ENCODE data around the gene MDFI.

Gene MDFI

GRCh38 chr6:41687501-41688175 is 49.4 kb downstream of the MDFI start:
- TF ChIP-seq SIN3A (IDR thresholded peaks at IDR 0.05; ENCODE audit: borderline replicate concordance, insufficient read depth, low read length), result no peak
- no peak for TF ChIP-seq FOXP2 (optimal IDR thresholded peaks at IDR 0.05; ENCODE audit: borderline replicate concordance, extremely low read depth, extremely low read length, insufficient read depth)
- no peak for TF ChIP-seq TAF1 (IDR thresholded peaks at IDR 0.05; ENCODE audit: borderline replicate concordance, insufficient read depth, low read length)
- no peak for TF ChIP-seq POLR2AphosphoS5 (IDR thresholded peaks at IDR 0.05; ENCODE audit: low read depth, low read length)
- no peak for TF ChIP-seq REST (IDR thresholded peaks at IDR 0.05; ENCODE audit: insufficient read depth in 1 of 2, low read depth in 2 of 2, low read length in 2 of 2)

DNA sequence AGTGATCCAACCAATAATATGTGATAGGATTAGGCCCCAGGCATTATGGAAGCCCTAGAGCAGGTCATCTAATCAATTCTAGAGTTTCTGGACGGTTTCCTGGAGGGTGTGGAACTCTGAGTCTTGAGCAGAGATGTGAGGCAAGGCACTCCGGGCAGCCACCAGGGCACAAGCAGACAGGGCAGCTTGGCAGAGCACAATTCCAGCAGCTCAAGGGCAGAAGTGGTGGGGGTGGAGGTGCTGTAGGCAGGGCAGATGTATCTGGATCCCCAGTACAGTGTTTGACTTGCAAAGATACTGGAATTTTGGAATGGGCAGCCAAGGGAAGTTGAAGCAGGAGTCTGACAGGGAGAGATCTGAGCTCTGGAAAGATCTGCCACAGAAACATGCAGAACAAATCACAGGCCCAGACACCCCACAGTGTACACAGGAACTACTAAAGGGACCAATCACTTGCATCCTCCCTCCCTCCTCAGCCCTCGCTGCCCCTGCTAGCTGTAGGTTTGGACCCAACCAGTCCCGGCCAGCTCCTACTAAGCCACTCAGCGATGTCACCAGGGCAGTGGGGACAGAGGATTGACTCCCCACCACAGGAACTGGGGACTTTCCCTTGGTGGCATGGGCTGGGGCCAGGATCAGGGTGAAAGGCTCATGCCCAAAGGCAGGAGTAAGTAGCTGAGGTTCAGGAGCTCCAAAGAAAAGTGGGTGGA is 50.1 kb downstream of the MDFI start:
- no peak for TF ChIP-seq FOXP2 (optimal IDR thresholded peaks at IDR 0.05; ENCODE audit: borderline replicate concordance, extremely low read depth, extremely low read length, insufficient read depth)
- TF ChIP-seq SIN3A (IDR thresholded peaks at IDR 0.05; ENCODE audit: borderline replicate concordance, insufficient read depth, low read length), result no peak
- TF ChIP-seq REST (IDR thresholded peaks at IDR 0.05; ENCODE audit: insufficient read depth in 1 of 2, low read depth in 2 of 2, low read length in 2 of 2), result no peak
- no peak for TF ChIP-seq TAF1 (IDR thresholded peaks at IDR 0.05; ENCODE audit: borderline replicate concordance, insufficient read depth, low read length)
- no peak for TF ChIP-seq POLR2AphosphoS5 (IDR thresholded peaks at IDR 0.05; ENCODE audit: low read depth, low read length)

DNA sequence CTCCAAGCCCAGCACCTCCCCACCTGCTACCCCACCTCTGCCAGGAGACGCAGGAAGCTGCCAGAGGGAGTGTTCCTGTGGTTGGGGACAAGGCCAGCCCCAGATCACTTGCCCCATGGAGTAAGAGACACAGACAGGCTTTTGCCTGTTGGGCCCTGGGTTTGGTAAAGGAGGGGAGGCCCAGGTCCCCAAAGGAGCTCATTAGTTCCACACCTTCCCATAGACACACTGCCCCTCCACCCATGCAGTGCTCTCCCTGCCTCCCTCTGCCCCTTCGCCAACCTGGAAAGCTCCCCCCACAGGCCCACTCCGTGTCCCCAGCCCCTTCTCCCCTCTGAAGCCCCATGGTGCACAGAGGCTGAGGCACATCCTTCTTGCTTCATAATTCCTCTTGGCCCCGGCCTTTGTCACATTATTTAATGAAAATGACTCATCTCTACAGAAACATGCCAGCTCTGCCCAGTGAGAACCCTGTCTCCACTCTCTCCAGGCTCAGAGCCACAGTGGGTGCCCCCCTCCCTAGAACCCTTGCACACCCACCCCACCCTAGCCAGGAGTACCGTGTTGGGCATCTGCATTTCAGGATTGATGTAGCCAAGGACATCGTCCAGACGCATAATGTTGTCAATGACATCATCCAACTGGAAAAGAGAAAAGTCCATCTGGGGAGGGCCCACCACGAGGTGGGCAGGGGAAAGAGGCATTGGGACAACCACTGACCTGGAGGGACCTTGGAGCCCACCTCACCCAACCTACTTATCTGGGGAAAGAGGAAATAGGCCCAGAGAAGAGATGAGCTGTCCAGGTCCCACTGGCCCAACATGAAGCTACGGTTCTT is 51.1 kb downstream of the MDFI start:
- TF ChIP-seq POLR2AphosphoS5 (IDR thresholded peaks at IDR 0.05; ENCODE audit: low read depth, low read length) (no peak), SIN3A (IDR thresholded peaks at IDR 0.05; ENCODE audit: borderline replicate concordance, insufficient read depth, low read length) (no peak), FOXP2 (optimal IDR thresholded peaks at IDR 0.05; ENCODE audit: borderline replicate concordance, extremely low read depth, extremely low read length, insufficient read depth) (no peak), REST (IDR thresholded peaks at IDR 0.05; ENCODE audit: insufficient read depth in 1 of 2, low read depth in 2 of 2, low read length in 2 of 2) (no peak), TAF1 (IDR thresholded peaks at IDR 0.05; ENCODE audit: borderline replicate concordance, insufficient read depth, low read length) (no peak)

DNA sequence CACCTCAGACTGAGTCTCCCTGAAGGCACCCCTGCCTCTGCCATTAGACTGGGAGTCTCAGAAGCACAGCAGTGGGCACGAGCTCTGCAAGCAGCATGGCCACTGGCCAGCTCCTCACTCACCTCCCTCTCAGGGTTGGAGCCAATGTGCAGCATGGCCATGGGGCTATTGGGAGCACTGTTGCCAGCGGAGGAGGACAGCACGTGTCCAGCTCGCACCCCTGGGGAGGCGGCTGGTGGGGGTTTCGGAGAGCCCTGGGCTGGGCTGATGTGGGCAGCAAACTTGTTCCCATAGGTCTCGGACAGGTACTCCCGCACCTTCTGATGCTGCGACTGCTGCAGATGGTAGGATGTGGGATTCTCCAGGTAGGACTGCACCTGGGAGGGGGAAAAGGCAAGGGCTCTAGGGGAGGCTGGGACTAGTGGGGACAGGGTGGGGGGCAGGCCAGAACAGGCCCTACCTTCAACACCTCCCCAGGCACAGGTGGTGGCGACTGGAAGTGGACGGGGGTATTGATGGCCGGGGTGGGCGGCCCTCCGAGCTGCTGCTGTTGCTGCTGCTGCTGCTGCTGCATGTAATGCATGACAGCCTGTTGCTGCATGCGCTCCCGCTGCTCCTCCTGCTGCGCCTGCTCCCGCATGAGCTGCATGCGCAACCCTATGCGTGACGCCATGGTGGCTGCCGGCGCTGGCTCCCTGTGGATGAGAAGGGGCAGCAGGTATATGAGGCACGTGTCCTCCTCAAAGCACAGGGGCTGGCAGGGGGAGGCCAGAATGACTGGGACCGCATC is 52.5 kb downstream of the MDFI start:
- TF ChIP-seq POLR2AphosphoS5 (IDR thresholded peaks at IDR 0.05; ENCODE audit: low read depth, low read length), result no peak
- no peak for TF ChIP-seq REST (IDR thresholded peaks at IDR 0.05; ENCODE audit: insufficient read depth in 1 of 2, low read depth in 2 of 2, low read length in 2 of 2)
- no peak for TF ChIP-seq SIN3A (IDR thresholded peaks at IDR 0.05; ENCODE audit: borderline replicate concordance, insufficient read depth, low read length)
- no peak for TF ChIP-seq FOXP2 (optimal IDR thresholded peaks at IDR 0.05; ENCODE audit: borderline replicate concordance, extremely low read depth, extremely low read length, insufficient read depth)
- no peak for TF ChIP-seq TAF1 (IDR thresholded peaks at IDR 0.05; ENCODE audit: borderline replicate concordance, insufficient read depth, low read length)
